HEK293 (cell line): ENCODE data around the gene WDR91.

Source experiments
- CTCF ChIA-PET: fragments of 350-600 bp; formaldehyde crosslinking; extraction: SDS; loops from one replicate; lab custom pipeline; 2021; ENCODE audit warnings: antibody characterized with exemption; lab: Yijun Ruan, JAX
- POLR2A ChIA-PET: fragments of 300-600 bp; formaldehyde crosslinking; extraction: SDS; loops from one replicate; lab custom pipeline; 2020; ENCODE audit warnings: antibody characterized with exemption, inconsistent platforms; lab: Yijun Ruan, JAX
- H3K27ac ChIP-seq: fragments of 200-500 bp; sonication (Bioruptor generic); 2 replicates; pipeline ENCODE4 v1.5.1; 2014; ENCODE audit warnings: low read depth, low read length, control low read depth, inconsistent platforms; ENCODE audit errors: extremely low read depth
- H3K36me3 ChIP-seq, 2 experiments: fragments of 200-500 bp in 1 of 2; sonication (Bioruptor generic) in 1 of 2; 1 replicate in 1 of 2; 2 replicates in 1 of 2; pipeline ENCODE4 v1.5.1; 2014 to 2017; ENCODE audit warnings: inconsistent platforms in 2 of 2, low read length in 2 of 2; ENCODE audit not compliant: control insufficient read depth in 2 of 2, insufficient read depth in 1 of 2
- H3K4me1 ChIP-seq: fragments of 200-500 bp; sonication (Bioruptor generic); 2 replicates; pipeline ENCODE4 v1.5.1; 2014; ENCODE audit warnings: mild to moderate bottlenecking, low read length, inconsistent platforms; ENCODE audit not compliant: control insufficient read depth, insufficient read depth
- H3K4me3 ChIP-seq: 2 replicates; pipeline ENCODE4 v1.5.1; 2011; ENCODE audit warnings: low read depth, mild to moderate bottlenecking, control low read depth, low read length, moderate library complexity
- H3K9me3 ChIP-seq: fragments of 200-500 bp; sonication (Bioruptor generic); 2 replicates; pipeline ENCODE4 v1.5.1; 2014; ENCODE audit warnings: low read depth, low read length, inconsistent platforms; ENCODE audit not compliant: control insufficient read depth, insufficient read depth
- EGR2 ChIP-seq: fragments of 450-650 bp; formaldehyde crosslinking; IDR thresholded peaks from 2 replicates; pipeline ENCODE4 v1.5.1; 2016; ENCODE audit warnings: low read depth, missing biosample characterization, missing genetic modification characterization
- IKZF3 ChIP-seq: fragments of 450-650 bp; IDR thresholded peaks from 2 replicates; pipeline ENCODE4 v1.5.0; 2018; ENCODE audit warnings: missing biosample characterization, mild to moderate bottlenecking, missing genetic modification characterization, moderate library complexity
- KLF1 ChIP-seq: fragments of 450-650 bp; formaldehyde crosslinking; IDR thresholded peaks from 2 replicates; pipeline ENCODE4 v1.5.1; 2016; ENCODE audit warnings: missing biosample characterization, missing genetic modification characterization
- PRDM2 ChIP-seq: fragments of 450-650 bp; formaldehyde crosslinking; IDR thresholded peaks from 2 replicates; pipeline ENCODE4 v1.5.1; 2016; ENCODE audit warnings: missing biosample characterization, missing genetic modification characterization, borderline replicate concordance
- TCF7L2 ChIP-seq: IDR thresholded peaks from 2 replicates; pipeline ENCODE4 v1.6.1; 2011; ENCODE audit warnings: low read depth, mild to moderate bottlenecking, inconsistent platforms, low read length, moderate library complexity, borderline replicate concordance
- ZEB2 ChIP-seq: fragments of 450-650 bp; formaldehyde crosslinking; IDR thresholded peaks from 2 replicates; pipeline ENCODE4 v1.5.1; 2016; ENCODE audit warnings: missing biosample characterization, missing genetic modification characterization
- ZNF140 ChIP-seq: fragments of 450-650 bp; formaldehyde crosslinking; IDR thresholded peaks from 2 replicates; pipeline ENCODE4 v1.5.1; 2016; ENCODE audit warnings: missing biosample characterization, missing genetic modification characterization
- ZNF155 ChIP-seq: fragments of 450-650 bp; formaldehyde crosslinking; IDR thresholded peaks from 2 replicates; pipeline ENCODE4 v1.5.1; 2016; ENCODE audit warnings: missing biosample characterization, missing genetic modification characterization
- ZNF169 ChIP-seq: fragments of 450-650 bp; formaldehyde crosslinking; IDR thresholded peaks from 2 replicates; pipeline ENCODE4 v1.5.1; 2016; ENCODE audit warnings: missing biosample characterization, missing genetic modification characterization
- ZNF184 ChIP-seq: fragments of 450-650 bp; IDR thresholded peaks from 2 replicates; pipeline ENCODE4 v1.5.1; 2018; ENCODE audit warnings: missing biosample characterization, mild to moderate bottlenecking, missing genetic modification characterization
- ZNF202 ChIP-seq: fragments of 450-650 bp; formaldehyde crosslinking; IDR thresholded peaks from 2 replicates; pipeline ENCODE4 v1.5.1; 2016; ENCODE audit warnings: missing biosample characterization, missing genetic modification characterization, borderline replicate concordance
- ZNF26 ChIP-seq: fragments of 450-650 bp; formaldehyde crosslinking; IDR thresholded peaks from 2 replicates; pipeline ENCODE4 v1.5.1; 2016; ENCODE audit warnings: missing biosample characterization, missing genetic modification characterization
- ZNF341 ChIP-seq: fragments of 450-650 bp; formaldehyde crosslinking; IDR thresholded peaks from 2 replicates; pipeline ENCODE4; 2016; ENCODE audit warnings: low read depth, missing biosample characterization, missing genetic modification characterization
- ZNF423 ChIP-seq: fragments of 450-650 bp; formaldehyde crosslinking; IDR thresholded peaks from 2 replicates; pipeline ENCODE4 v1.5.1; 2016; ENCODE audit warnings: missing biosample characterization, missing genetic modification characterization
- ZNF530 ChIP-seq: fragments of 450-650 bp; formaldehyde crosslinking; IDR thresholded peaks from 2 replicates; pipeline ENCODE4 v1.5.1; 2016; ENCODE audit warnings: low read depth, missing biosample characterization, missing genetic modification characterization
- ZNF558 ChIP-seq: fragments of 450-650 bp; formaldehyde crosslinking; IDR thresholded peaks from 2 replicates; pipeline ENCODE4 v1.5.1; 2016; ENCODE audit warnings: missing biosample characterization, missing genetic modification characterization
- ZNF645 ChIP-seq: fragments of 450-650 bp; formaldehyde crosslinking; IDR thresholded peaks from 2 replicates; pipeline ENCODE4; 2016; ENCODE audit warnings: missing biosample characterization, missing genetic modification characterization
- ZNF692 ChIP-seq: fragments of 450-650 bp; formaldehyde crosslinking; IDR thresholded peaks from 2 replicates; pipeline ENCODE4 v1.5.1; 2016; ENCODE audit warnings: missing biosample characterization, missing genetic modification characterization
- ZNF776 ChIP-seq: fragments of 450-650 bp; formaldehyde crosslinking; IDR thresholded peaks from 2 replicates; pipeline ENCODE4 v1.5.0; 2017; ENCODE audit warnings: missing biosample characterization, missing genetic modification characterization, borderline replicate concordance

The WDR91 gene

GRCh38 chr7:135183478-135183877, 27.8 kb downstream of the WDR91 start:
- peaks cover 0 to 54% of the 10 kb centered on the region in 2 experiments; a peak in 1 of 3 replicates for H3K36me3 ChIP-seq
- H3K27ac ChIP-seq, result no peak overlapping the region
- POLR2A ChIA-PET, result no interaction called here
- no peak overlapping the region for H3K4me3 ChIP-seq
- CTCF ChIA-PET, result interaction anchor here (0.7 kb wide), 1 partner anchor 432 kb away, joined by 4 read pairs; no protein-coding TSS in a partner anchor
- no peaks in the 10 kb centered on the region for H3K9me3 ChIP-seq
- no peaks in the 10 kb centered on the region for H3K4me1 ChIP-seq
- TF ChIP-seq EGR2 (tag by site-specific recombination) (no peak), ZNF202 (tag by site-specific recombination) (no peak), IKZF3 (no peak), ZEB2 (tag by site-specific recombination) (no peak), ZNF169 (tag by site-specific recombination) (no peak), ZNF155 (tag by site-specific recombination) (no peak), ZNF530 (tag by site-specific recombination) (no peak)

- Histone ChIP-seq H3K27ac (no peak overlapping the region), H3K4me3 (no peak overlapping the region), H3K4me1 (no peaks in the 10 kb centered on the region), H3K36me3 (peaks cover 0 to 42% of the 10 kb centered on the region in 2 experiments; a peak in 1 of 3 replicates), H3K9me3 (no peaks in the 10 kb centered on the region)
- TF ChIP-seq ZNF645 (tag by site-specific recombination), result no peak
- no peak for TF ChIP-seq ZNF26 (tag by site-specific recombination)
- TF ChIP-seq ZNF692 (tag by site-specific recombination), result no peak
- TF ChIP-seq TCF7L2, result no peak
- TF ChIP-seq ZNF558 (tag by site-specific recombination), result no peak
- TF ChIP-seq KLF1 (tag by site-specific recombination), result no peak
- TF ChIP-seq ZNF140 (tag by site-specific recombination), result no peak
- TF ChIP-seq ZNF184 (tag by site-specific recombination), result no peak
- no peak for TF ChIP-seq ZNF776 (tag by site-specific recombination)
- no peak for TF ChIP-seq ZNF423 (tag by site-specific recombination)
- TF ChIP-seq PRDM2 (tag by site-specific recombination), result no peak
- TF ChIP-seq ZNF341, result no peak
- POLR2A ChIA-PET, result no interaction called here
- CTCF ChIA-PET, result no interaction called here
Observed at GRCh38 chr7:135181929-135182678, 29.2 kb downstream of the WDR91 start.
